ENCODE data around the gene WT1.

DNA sequence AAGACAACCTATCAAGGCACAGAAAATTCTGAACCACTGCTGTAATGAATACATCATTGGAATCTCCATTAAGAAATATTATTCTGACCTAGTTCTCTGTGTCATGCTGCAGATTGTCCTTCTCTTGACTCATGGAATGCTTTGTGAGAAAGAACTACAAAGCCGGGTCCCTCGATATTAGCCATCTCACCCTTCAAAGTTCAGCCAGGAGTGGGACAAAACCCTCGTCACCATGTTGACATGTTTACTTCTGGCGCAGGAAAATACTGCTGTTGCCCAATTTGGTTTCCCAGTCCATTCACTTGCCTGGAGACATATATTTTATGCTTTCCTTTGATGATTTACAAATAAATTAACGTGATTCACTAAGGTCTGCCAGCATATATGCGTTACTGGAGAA is 10.9 kb upstream of the WT1 start:
- TF ChIP-seq, protein P1, sequence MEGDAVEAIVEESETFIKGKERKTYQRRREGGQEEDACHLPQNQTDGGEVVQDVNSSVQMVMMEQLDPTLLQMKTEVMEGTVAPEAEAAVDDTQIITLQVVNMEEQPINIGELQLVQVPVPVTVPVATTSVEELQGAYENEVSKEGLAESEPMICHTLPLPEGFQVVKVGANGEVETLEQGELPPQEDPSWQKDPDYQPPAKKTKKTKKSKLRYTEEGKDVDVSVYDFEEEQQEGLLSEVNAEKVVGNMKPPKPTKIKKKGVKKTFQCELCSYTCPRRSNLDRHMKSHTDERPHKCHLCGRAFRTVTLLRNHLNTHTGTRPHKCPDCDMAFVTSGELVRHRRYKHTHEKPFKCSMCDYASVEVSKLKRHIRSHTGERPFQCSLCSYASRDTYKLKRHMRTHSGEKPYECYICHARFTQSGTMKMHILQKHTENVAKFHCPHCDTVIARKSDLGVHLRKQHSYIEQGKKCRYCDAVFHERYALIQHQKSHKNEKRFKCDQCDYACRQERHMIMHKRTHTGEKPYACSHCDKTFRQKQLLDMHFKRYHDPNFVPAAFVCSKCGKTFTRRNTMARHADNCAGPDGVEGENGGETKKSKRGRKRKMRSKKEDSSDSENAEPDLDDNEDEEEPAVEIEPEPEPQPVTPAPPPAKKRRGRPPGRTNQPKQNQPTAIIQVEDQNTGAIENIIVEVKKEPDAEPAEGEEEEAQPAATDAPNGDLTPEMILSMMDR (IDR thresholded peaks at IDR 0.05), result no peak
- TF ChIP-seq POLR2A (IDR thresholded peaks at IDR 0.05) (no peak), POLR2AphosphoS5 (IDR thresholded peaks at IDR 0.05) (no peak)
